Panc1 (cell line): ENCODE data around the gene KIFC3. TPM values are rescaled to one million over a fixed set of nuclear protein-coding genes. Genes with fewer than 3 reads are reported as not detected.

Source experiments
- ATAC-seq: fragments of 200-7000 bp; cut with Tn5 transposase; 2 replicates; pipeline ENCODE4 v1.9.1; 2020; ENCODE audit warnings: mild to moderate bottlenecking, moderate library complexity
- BruUV-seq: library from RNA; stranded (reverse); fragments of 400-500 nt; replicated peaks from 2 replicates; lab custom pipeline; 2021; lab: Mats Ljungman, UMichigan
- CTCF ChIA-PET: fragments of 300-600 bp; sonication (Branson Sonifier 250); formaldehyde crosslinking; loops from one replicate; lab custom pipeline; 2022; ENCODE audit warnings: antibody characterized with exemption; lab: Charles Lee
- POLR2A ChIA-PET: fragments of 300-600 bp; sonication (Branson Sonifier 250); formaldehyde crosslinking; loops from one replicate; lab custom pipeline; 2022; ENCODE audit warnings: antibody characterized with exemption; lab: Charles Lee
- DNase-seq: peaks from one replicate; pipeline ENCODE4 v3.0.0-alpha.2; 2010; ENCODE audit warnings: low read depth, low spot score
- H3K27ac ChIP-seq: 2 replicates; pipeline ENCODE4 v1.5.1; 2011; ENCODE audit warnings: mild to moderate bottlenecking, low read length, inconsistent platforms
- H3K27me3 ChIP-seq: fragments of 200-500 bp; sonication (Bioruptor generic); 2 replicates; pipeline ENCODE4 v1.6.0; 2014; ENCODE audit warnings: low read length, inconsistent platforms; ENCODE audit not compliant: control insufficient read depth, insufficient read depth
- H3K36me3 ChIP-seq: fragments of 200-500 bp; sonication (Bioruptor generic); 2 replicates; pipeline ENCODE4 v1.5.1; 2014; ENCODE audit warnings: inconsistent platforms, mild to moderate bottlenecking, low read length, moderate library complexity; ENCODE audit not compliant: control insufficient read depth, insufficient read depth
- H3K4me1 ChIP-seq: 2 replicates; pipeline ENCODE4 v1.5.1; 2011; ENCODE audit warnings: inconsistent platforms, mild to moderate bottlenecking, low read length, moderate library complexity; ENCODE audit not compliant: control insufficient read depth, insufficient read depth
- H3K4me3 ChIP-seq, 2 experiments: 2 replicates each; pipeline ENCODE4 v1.5.1; 2011 to 2012; ENCODE audit warnings: low read depth in 2 of 2, low read length in 2 of 2, mild to moderate bottlenecking in 2 of 2, inconsistent platforms in 1 of 2, moderate library complexity in 1 of 2
- H3K9me3 ChIP-seq: fragments of 200-500 bp; sonication (Bioruptor generic); 2 replicates; pipeline ENCODE4 v1.5.1; 2014; ENCODE audit warnings: low read depth, mild to moderate bottlenecking, inconsistent platforms, low read length, moderate library complexity; ENCODE audit not compliant: control insufficient read depth, insufficient read depth
- POLR2AphosphoS5 ChIP-seq: IDR thresholded peaks from 2 replicates; pipeline ENCODE4 v1.6.1; 2012; ENCODE audit warnings: mild to moderate bottlenecking, low read depth, low read length, moderate library complexity
- REST ChIP-seq, 2 experiments: IDR thresholded peaks; 2 replicates each; pipeline ENCODE4 v1.6.1; 2011 to 2012; ENCODE audit warnings: low read depth in 2 of 2, control low read depth in 1 of 2, low read length in 1 of 2, mild to moderate bottlenecking in 1 of 2, moderate library complexity in 1 of 2; ENCODE audit not compliant: insufficient read depth in 1 of 2
- SIN3A ChIP-seq: IDR thresholded peaks from 2 replicates; pipeline ENCODE4 v1.6.1; 2012; ENCODE audit warnings: low read depth, mild to moderate bottlenecking, low read length, moderate library complexity, borderline replicate concordance; ENCODE audit not compliant: insufficient read depth
- TCF7L2 ChIP-seq: IDR thresholded peaks from 2 replicates; pipeline ENCODE4 v1.6.1; 2011; ENCODE audit warnings: mild to moderate bottlenecking, low read depth, low read length, inconsistent platforms
- in situ Hi-C: cut with HindIII; loops from 2 replicates; pipeline ENCODE4 v1.10.0; 2016; ENCODE audit warnings: low sequenced_read_pairs, low pct_unique_long_range_greater_than_20kb
- intact Hi-C: fragments of 100-400 bp; cut with micrococcal nuclease; formaldehyde crosslinking; loops from one replicate; pipeline ENCODE4 v1.10.0; 2022; ENCODE audit not compliant: unreplicated experiment
- total RNA-seq: library from RNA; stranded (reverse); gene quantifications from one replicate; pipeline ENCODE4 v1.2.1, GENCODE V29; 2021; ENCODE audit not compliant: unreplicated experiment
- TF ChIP-seq, protein P1 (sequence below): fragments of 450-650 bp; IDR thresholded peaks from 2 replicates; pipeline ENCODE4 v1.5.1; 2017; ENCODE audit warnings: mild to moderate bottlenecking

The KIFC3 gene
- total RNA-seq, 1 experiment from 2014 or later: 51.5 TPM

- no peak overlapping the region for H3K4me3 ChIP-seq
- intact Hi-C loops (no loop called here), in situ Hi-C loops (no loop called here)
- no peaks in the 10 kb centered on the region for H3K4me1 ChIP-seq
- no peaks in the 10 kb centered on the region for H3K9me3 ChIP-seq
- no peak overlapping the region for H3K27ac ChIP-seq
- H3K36me3 ChIP-seq: no peaks in the 10 kb centered on the region
- TF ChIP-seq, protein P1, sequence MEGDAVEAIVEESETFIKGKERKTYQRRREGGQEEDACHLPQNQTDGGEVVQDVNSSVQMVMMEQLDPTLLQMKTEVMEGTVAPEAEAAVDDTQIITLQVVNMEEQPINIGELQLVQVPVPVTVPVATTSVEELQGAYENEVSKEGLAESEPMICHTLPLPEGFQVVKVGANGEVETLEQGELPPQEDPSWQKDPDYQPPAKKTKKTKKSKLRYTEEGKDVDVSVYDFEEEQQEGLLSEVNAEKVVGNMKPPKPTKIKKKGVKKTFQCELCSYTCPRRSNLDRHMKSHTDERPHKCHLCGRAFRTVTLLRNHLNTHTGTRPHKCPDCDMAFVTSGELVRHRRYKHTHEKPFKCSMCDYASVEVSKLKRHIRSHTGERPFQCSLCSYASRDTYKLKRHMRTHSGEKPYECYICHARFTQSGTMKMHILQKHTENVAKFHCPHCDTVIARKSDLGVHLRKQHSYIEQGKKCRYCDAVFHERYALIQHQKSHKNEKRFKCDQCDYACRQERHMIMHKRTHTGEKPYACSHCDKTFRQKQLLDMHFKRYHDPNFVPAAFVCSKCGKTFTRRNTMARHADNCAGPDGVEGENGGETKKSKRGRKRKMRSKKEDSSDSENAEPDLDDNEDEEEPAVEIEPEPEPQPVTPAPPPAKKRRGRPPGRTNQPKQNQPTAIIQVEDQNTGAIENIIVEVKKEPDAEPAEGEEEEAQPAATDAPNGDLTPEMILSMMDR: no peak
- TF ChIP-seq POLR2AphosphoS5 (no peak), REST (IDR thresholded peaks at IDR 0.05; ENCODE audit: insufficient read depth in 1 of 2, low read depth in 2 of 2, low read length in 1 of 2) (no peak), SIN3A (no peak), TCF7L2 (no peak)
- DNase-seq (no peak), ATAC-seq (no peak)
- ChIA-PET CTCF (no interaction called here), POLR2A (no interaction called here)
- no peaks in the 10 kb centered on the region for H3K27me3 ChIP-seq
- BruUV-seq: no TSS peak
Measured at GRCh38 chr16:57743458-57743857, 58.8 kb downstream of the KIFC3 start.

DNA sequence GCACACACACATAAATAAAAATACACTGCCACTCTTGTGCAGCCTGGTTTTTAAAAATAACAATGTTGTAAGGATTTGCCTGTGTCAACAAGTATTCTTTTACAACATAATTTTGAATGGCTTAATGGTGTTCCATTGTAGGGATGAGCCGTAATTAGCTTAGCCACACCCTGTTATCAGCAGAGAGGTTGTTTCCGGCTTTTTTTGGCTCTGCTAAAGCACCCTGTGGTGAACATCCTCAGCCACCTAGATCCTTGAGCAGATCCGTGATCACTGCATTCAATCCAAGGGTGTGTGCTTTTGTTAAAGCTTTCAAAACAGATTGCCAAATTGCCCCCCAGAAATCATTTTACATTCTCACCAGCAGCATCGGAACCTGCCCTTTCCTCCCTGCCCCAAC is 59.7 kb downstream of the KIFC3 start:
- in situ Hi-C loops: no loop called here
- no peak for DNase-seq
- no peak overlapping the region for H3K4me3 ChIP-seq
- H3K9me3 ChIP-seq: no peaks in the 10 kb centered on the region
- ATAC-seq: no peak
- no peaks in the 10 kb centered on the region for H3K36me3 ChIP-seq
- POLR2A ChIA-PET: no interaction called here
- intact Hi-C loops: no loop called here
- no peak overlapping the region for H3K27ac ChIP-seq
- no peaks in the 10 kb centered on the region for H3K4me1 ChIP-seq
- BruUV-seq: no TSS peak
- CTCF ChIA-PET: no interaction called here
- H3K27me3 ChIP-seq: no peaks in the 10 kb centered on the region
- TF ChIP-seq TCF7L2: no peak
- TF ChIP-seq REST (IDR thresholded peaks at IDR 0.05; ENCODE audit: insufficient read depth in 1 of 2, low read depth in 2 of 2, low read length in 1 of 2): no peak
- TF ChIP-seq, protein P1: no peak
- TF ChIP-seq POLR2AphosphoS5: no peak
- TF ChIP-seq SIN3A: no peak
